Endothelial cell of umbilical vein (primary cell): ENCODE measurements around the gene POLR2L. TPM values are rescaled to one million over a fixed set of nuclear protein-coding genes. Genes with fewer than 3 reads are reported as not detected.

ENCODE experiments used
- BruUV-seq: library from RNA; stranded (reverse); fragments of 400-500 nt; replicated peaks from 2 replicates; lab custom pipeline; 2021; lab: Mats Ljungman, UMichigan
- CTCF ChIA-PET: fragments of 300-600, 350-600 bp; sonication (Branson Sonifier 250); formaldehyde crosslinking; loops from one replicate; lab custom pipeline; 2021; ENCODE audit warnings: antibody characterized with exemption, inconsistent platforms; lab: Charles Lee
- POLR2A ChIA-PET: fragments of 300-600, 350-600 bp; sonication (Branson Sonifier 250); formaldehyde crosslinking; loops from one replicate; lab custom pipeline; 2021; ENCODE audit warnings: antibody characterized with exemption, inconsistent platforms; lab: Charles Lee
- DNase-seq: peaks from one replicate; pipeline ENCODE4 v3.0.0-alpha.2; 2011; ENCODE audit warnings: low read depth, low spot score
- FAIRE-seq: peaks from 2 replicates; lab custom pipeline; 2011; peaks lifted over from hg19 to GRCh38; lab: Jason Lieb, UNC
- H2AFZ ChIP-seq: 2 replicates; pipeline ENCODE4 v1.6.0; 2012; ENCODE audit warnings: low read depth, low read length, control low read depth, inconsistent platforms
- H3K27ac ChIP-seq: 2 replicates; pipeline ENCODE4 v1.5.1; 2011; ENCODE audit warnings: low read depth, mild to moderate bottlenecking, control low read depth, low read length, moderate library complexity; ENCODE audit not compliant: insufficient read depth
- H3K27me3 ChIP-seq, 2 experiments: 2 replicates each; pipeline versions ENCODE4 v1.6.0 to v1.6.1; 2011; ENCODE audit warnings: low read length in 2 of 2, mixed read lengths in 1 of 2; ENCODE audit not compliant: control insufficient read depth in 2 of 2, insufficient read depth in 2 of 2
- H3K36me3 ChIP-seq, 2 experiments: 2 replicates in 1 of 2; 3 replicates in 1 of 2; pipeline ENCODE4 v1.5.1; 2011; ENCODE audit warnings: low read length in 2 of 2, mild to moderate bottlenecking in 1 of 2, moderate library complexity in 1 of 2; ENCODE audit not compliant: control insufficient read depth in 2 of 2, insufficient read depth in 2 of 2; ENCODE audit errors: extremely low read depth in 1 of 2
- H3K4me1 ChIP-seq: 3 replicates; pipeline ENCODE4 v1.5.1; 2011; ENCODE audit warnings: mild to moderate bottlenecking, low read length; ENCODE audit not compliant: control insufficient read depth, insufficient read depth; ENCODE audit errors: extremely low read depth
- H3K4me2 ChIP-seq: 2 replicates; pipeline ENCODE4 v1.6.1; 2011; ENCODE audit warnings: low read length, control low read depth, mixed read lengths; ENCODE audit not compliant: insufficient read depth
- H3K4me3 ChIP-seq, 3 experiments: fragments of 200-600 bp in 1 of 3; sonication (generic), shearing (Covaris generic) in 1 of 3; replicated peaks in 1 of 3; 2 replicates each; pipeline ENCODE4 v1.5.1; 2011 to 2016; ENCODE audit warnings: control low read depth in 3 of 3, low read length in 3 of 3, mild to moderate bottlenecking in 2 of 3, inconsistent platforms in 1 of 3, low read depth in 1 of 3, moderate library complexity in 1 of 3; ENCODE audit not compliant: insufficient read depth in 1 of 3
- H3K79me2 ChIP-seq: 2 replicates; pipeline ENCODE4 v1.6.0; 2012; ENCODE audit warnings: low read length, inconsistent platforms; ENCODE audit not compliant: control insufficient read depth, insufficient read depth
- H3K9ac ChIP-seq: replicated peaks from 2 replicates; pipeline ENCODE3; 2011; ENCODE audit warnings: low read length, control low read depth; ENCODE audit not compliant: insufficient read depth; ENCODE audit errors: extremely low read depth
- H3K9me1 ChIP-seq: replicated peaks from 3 replicates; pipeline ENCODE4 v1.6.0; 2011; ENCODE audit warnings: mild to moderate bottlenecking, low read length; ENCODE audit not compliant: control insufficient read depth, insufficient read depth; ENCODE audit errors: extremely low read depth
- H3K9me3 ChIP-seq: replicated peaks from 2 replicates; pipeline ENCODE4 v1.5.1; 2012; ENCODE audit warnings: low read length, inconsistent platforms; ENCODE audit not compliant: control insufficient read depth, insufficient read depth
- H4K20me1 ChIP-seq: replicated peaks from 2 replicates; pipeline ENCODE3; 2011; ENCODE audit warnings: mild to moderate bottlenecking, low read length; ENCODE audit not compliant: control insufficient read depth, insufficient read depth; ENCODE audit errors: extremely low read depth
- CTCF ChIP-seq, 2 donors: IDR thresholded peaks; 1 replicate in 1 of 2; 2 replicates in 1 of 2; pipeline ENCODE4 v1.5.1; 2011; ENCODE audit warnings: low read length in 2 of 2, mild to moderate bottlenecking in 2 of 2, moderate library complexity in 2 of 2, control low read depth in 1 of 2, inconsistent platforms in 1 of 2, low read depth in 1 of 2; ENCODE audit not compliant: insufficient read depth in 1 of 2; ENCODE audit errors: extremely low read depth in 1 of 2
- EZH2 ChIP-seq: IDR thresholded peaks from 2 replicates; pipeline ENCODE4 v1.6.1; 2012; ENCODE audit warnings: borderline replicate concordance, low read depth, mild to moderate bottlenecking, moderate library complexity, low read length, inconsistent platforms; ENCODE audit not compliant: severe bottlenecking
- FOS ChIP-seq: IDR thresholded peaks from 2 replicates; pipeline ENCODE4 v1.6.1; 2011; ENCODE audit warnings: mild to moderate bottlenecking, low read length, moderate library complexity, borderline replicate concordance; ENCODE audit not compliant: insufficient read depth
- GATA2 ChIP-seq: IDR thresholded peaks from 2 replicates; pipeline ENCODE4 v1.7.0; 2011; ENCODE audit warnings: low read depth, mild to moderate bottlenecking, moderate library complexity, mixed read lengths, low read length; ENCODE audit not compliant: insufficient read length, insufficient read depth
- JUN ChIP-seq: IDR thresholded peaks from 2 replicates; pipeline ENCODE4 v1.6.1; 2011; ENCODE audit warnings: borderline replicate concordance, low read depth; ENCODE audit not compliant: insufficient read length, insufficient read depth
- MYC ChIP-seq: IDR thresholded peaks from one replicate; pipeline ENCODE4 v1.6.1; 2011; ENCODE audit warnings: mild to moderate bottlenecking, low read depth, low read length
- POLR2A ChIP-seq: IDR thresholded peaks from 2 replicates; pipeline ENCODE4 v1.6.1; 2012; ENCODE audit warnings: low read depth, mild to moderate bottlenecking, control low read depth, low read length
- POLR2AphosphoS5 ChIP-seq: IDR thresholded peaks from 2 replicates; pipeline ENCODE4 v1.6.1; 2012; ENCODE audit warnings: low read depth, mild to moderate bottlenecking, control low read depth, low read length, moderate library complexity; ENCODE audit not compliant: insufficient read depth
- dilution Hi-C: fragments of 300-500 bp; cut with MboI; formaldehyde crosslinking; loops from one replicate; pipeline ENCODE4 v1.15.0; 2019; ENCODE audit warnings: low sequenced_read_pairs; ENCODE audit not compliant: extremely low pct_ligation_motif_present
- intact Hi-C: fragments of 100-400 bp; cut with micrococcal nuclease; formaldehyde crosslinking; loops from one replicate; pipeline ENCODE4 v1.10.0; 2022
- polyA plus RNA-seq, 4 experiments: library from polyadenylated mRNA; depleted of rRNA in 3 of 4; stranded (reverse) in 3 of 4; unstranded in 1 of 4; fragments of >200 nt; gene quantifications; 2 replicates each; pipeline versions ENCODE4 v1.2.1 to v1.2.3, GENCODE V29; 2011 to 2012; ENCODE audit warnings: missing spikeins in 1 of 4
- total RNA-seq: library from RNA; stranded (reverse); gene quantifications from 2 replicates; pipeline ENCODE4 v1.2.3, GENCODE V29; 2021
- TF ChIP-seq, protein P1 (sequence below): IDR thresholded peaks from 2 replicates; pipeline ENCODE4 v1.6.1; 2011; ENCODE audit not compliant: insufficient read depth, insufficient read length

POLR2L gene
- total and polyA plus RNA-seq, 2 donors (not counting 3 experiments of a cell fraction or from before 2014, with no cell fraction given) = 146 to 259 TPM

DNA sequence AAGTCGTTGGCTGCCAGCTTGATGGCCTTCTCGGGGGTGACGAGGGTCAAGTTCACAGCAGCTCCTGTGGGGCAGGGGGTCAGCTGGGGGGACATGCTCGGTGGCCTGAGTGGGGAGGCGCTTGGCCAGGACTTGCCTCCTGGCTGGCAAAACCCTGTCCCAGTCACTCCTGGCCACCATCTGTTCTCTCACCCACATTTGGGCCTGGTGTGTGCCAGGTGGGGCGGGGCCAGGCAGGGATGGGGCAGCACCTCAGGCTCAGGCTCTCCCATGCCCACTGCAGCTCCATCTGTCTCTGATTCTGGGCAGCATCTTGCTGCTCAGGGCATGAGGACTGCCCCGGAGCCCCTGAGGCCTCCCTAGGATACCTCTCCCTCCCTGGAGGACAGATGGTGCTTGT is 48.8 kb downstream of the POLR2L start:
- H4K20me1 ChIP-seq = no peaks in the 10 kb centered on the region
- H3K27ac ChIP-seq = no peak overlapping the region
- peaks cover 11% of the 10 kb centered on the region for H3K79me2 ChIP-seq
- no peak overlapping the region for H3K4me2 ChIP-seq
- dilution Hi-C loops (no loop called here), intact Hi-C loops (no loop called here)
- no peaks in the 10 kb centered on the region for H3K27me3 ChIP-seq
- ChIA-PET POLR2A (no interaction called here), CTCF (no interaction called here)
- no peak overlapping the region for H3K9ac ChIP-seq
- FAIRE-seq (no peak), DNase-seq (no peak)
- no peaks in the 10 kb centered on the region for H3K9me3 ChIP-seq
- H2AFZ ChIP-seq = no peak overlapping the region
- peaks cover 14% of the 10 kb centered on the region for H3K4me1 ChIP-seq
- no TSS peak for BruUV-seq
- no peaks in the 10 kb centered on the region for H3K9me1 ChIP-seq
- no peaks in the 10 kb centered on the region for H3K36me3 ChIP-seq
- H3K4me3 ChIP-seq = no peak overlapping the region
- TF ChIP-seq JUN = no peak
- no peak for TF ChIP-seq POLR2AphosphoS5
- TF ChIP-seq GATA2 = no peak
- TF ChIP-seq MYC = no peak
- TF ChIP-seq POLR2A = no peak
- no peak for TF ChIP-seq EZH2

DNA sequence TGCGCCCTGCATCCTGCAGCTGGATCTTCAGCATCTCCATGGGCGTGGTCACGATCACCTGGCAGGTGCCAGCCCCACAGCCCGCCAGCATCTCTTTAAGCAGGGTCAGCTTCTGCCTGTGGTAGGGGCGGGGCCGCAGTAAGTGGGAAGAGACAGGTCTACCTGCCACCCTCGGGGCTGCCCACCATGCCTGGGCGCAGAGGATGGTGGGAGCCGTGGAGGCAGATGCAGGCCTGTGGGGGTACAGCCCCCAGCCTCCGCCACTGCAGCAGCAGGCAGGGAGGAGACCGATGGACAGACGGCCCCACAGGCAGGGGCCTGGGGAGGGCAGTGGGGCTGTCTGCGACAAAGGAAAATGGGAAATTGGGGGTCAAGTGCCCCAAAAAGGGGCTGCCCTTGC is 49.5 kb downstream of the POLR2L start:
- TF ChIP-seq MYC = no peak
- TF ChIP-seq, protein P1, sequence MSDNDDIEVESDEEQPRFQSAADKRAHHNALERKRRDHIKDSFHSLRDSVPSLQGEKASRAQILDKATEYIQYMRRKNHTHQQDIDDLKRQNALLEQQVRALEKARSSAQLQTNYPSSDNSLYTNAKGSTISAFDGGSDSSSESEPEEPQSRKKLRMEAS = no peak
- TF ChIP-seq JUN = no peak
- no peak for TF ChIP-seq EZH2
- no peak for TF ChIP-seq POLR2AphosphoS5
- no peak for TF ChIP-seq FOS
- no peak for TF ChIP-seq POLR2A
- TF ChIP-seq CTCF (IDR thresholded peaks at IDR 0.05; ENCODE audit: extremely low read depth in 1 of 2, insufficient read depth in 1 of 2, low read depth in 1 of 2, low read length in 2 of 2) = no peak
- TF ChIP-seq GATA2 = no peak
- ChIA-PET POLR2A (no interaction called here), CTCF (no interaction called here)
- FAIRE-seq = no peak
- Histone ChIP-seq H3K27me3 (no peaks in the 10 kb centered on the region), H3K4me2 (no peak overlapping the region), H3K4me1 (peaks cover 14% of the 10 kb centered on the region), H3K27ac (no peak overlapping the region), H4K20me1 (no peaks in the 10 kb centered on the region), H3K9ac (no peak overlapping the region), H3K4me3 (no peak overlapping the region), H3K79me2 (peaks cover 11% of the 10 kb centered on the region), H3K36me3 (no peaks in the 10 kb centered on the region), H3K9me1 (no peaks in the 10 kb centered on the region), H3K9me3 (no peaks in the 10 kb centered on the region), H2AFZ (no peak overlapping the region)
- intact Hi-C loops = no loop called here
- no peak for DNase-seq
- BruUV-seq = no TSS peak
- dilution Hi-C loops = no loop called here
